Measurements from ENCODE around the gene SELENOI.
A peak's percentile ranks its signal among the peaks of the same experiment; 100 is the strongest.
"Not testable (repeated sequence)": the region's sequence is repeated elsewhere in the genome, so short reads cannot be mapped to it uniquely, and the experiment has no call there.

Gene SELENOI

DNA sequence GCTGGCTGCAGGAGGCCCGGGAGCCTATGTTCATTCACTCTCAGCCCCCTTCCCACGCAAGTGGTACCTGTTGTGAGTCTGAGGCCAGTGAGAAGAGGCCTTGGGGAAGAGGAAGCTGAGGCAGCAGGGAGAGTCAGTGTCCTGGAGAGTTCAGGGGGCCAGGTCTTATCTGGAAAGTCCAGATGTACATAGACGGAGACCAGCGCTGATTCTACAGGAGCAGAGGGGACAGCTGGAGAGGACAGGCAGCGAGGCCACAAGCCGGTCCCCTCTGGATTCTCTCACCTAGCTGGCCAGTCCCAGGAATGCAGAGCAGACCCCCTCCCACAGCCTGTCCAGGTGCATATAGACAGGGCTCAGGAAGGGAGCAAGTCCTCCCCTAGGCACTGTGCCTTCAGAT, 29.1 kb upstream of the SELENOI start:
- H3K4me3 ChIP-seq (ENCODE audit: low read length): no peak overlapping the region
- TF ChIP-seq, protein P1, sequence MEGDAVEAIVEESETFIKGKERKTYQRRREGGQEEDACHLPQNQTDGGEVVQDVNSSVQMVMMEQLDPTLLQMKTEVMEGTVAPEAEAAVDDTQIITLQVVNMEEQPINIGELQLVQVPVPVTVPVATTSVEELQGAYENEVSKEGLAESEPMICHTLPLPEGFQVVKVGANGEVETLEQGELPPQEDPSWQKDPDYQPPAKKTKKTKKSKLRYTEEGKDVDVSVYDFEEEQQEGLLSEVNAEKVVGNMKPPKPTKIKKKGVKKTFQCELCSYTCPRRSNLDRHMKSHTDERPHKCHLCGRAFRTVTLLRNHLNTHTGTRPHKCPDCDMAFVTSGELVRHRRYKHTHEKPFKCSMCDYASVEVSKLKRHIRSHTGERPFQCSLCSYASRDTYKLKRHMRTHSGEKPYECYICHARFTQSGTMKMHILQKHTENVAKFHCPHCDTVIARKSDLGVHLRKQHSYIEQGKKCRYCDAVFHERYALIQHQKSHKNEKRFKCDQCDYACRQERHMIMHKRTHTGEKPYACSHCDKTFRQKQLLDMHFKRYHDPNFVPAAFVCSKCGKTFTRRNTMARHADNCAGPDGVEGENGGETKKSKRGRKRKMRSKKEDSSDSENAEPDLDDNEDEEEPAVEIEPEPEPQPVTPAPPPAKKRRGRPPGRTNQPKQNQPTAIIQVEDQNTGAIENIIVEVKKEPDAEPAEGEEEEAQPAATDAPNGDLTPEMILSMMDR (IDR thresholded peaks at IDR 0.05; ENCODE audit: insufficient read depth, low read depth, low read length, missing control alignments): no peak
- DNase-seq (ENCODE audit: low read depth): no peak

DNA sequence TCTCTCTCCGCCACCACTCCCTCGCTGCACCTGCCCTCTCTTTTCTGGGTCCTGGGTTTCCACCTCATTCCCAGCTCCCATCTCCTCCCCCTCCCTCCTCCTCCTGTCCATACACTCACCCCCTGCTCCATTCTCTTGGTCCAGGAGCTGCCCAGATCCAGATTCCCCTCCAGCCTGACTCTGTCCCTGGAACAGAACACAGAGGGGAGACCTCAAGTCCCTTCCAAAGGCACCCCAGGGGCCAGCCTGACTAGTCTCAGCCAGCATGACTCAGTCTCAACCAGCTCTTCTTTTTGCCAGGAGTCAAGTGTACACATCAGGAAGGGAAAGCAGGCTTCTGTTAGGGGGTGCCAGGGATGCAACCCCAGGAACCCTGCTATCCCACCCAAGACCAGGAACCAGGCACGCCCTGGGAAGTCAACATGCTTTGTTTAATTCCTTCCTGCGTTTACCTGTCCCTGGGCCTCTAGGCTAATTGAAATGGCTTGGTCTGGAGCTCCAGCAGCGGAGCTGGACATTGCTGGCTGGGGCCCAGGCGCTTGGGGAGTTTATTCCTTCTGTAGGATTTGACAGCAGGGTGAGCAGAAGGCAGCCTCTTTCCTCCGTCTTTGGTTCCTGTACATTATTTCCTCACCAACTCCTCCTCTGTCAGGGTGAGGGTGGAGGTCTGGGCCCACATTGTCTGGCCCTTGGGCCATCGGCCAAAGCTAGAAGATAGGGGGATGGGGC, 28.4 kb upstream of the SELENOI start:
- TF ChIP-seq, protein P1 (IDR thresholded peaks at IDR 0.05; ENCODE audit: insufficient read depth, low read depth, low read length, missing control alignments): no peak
- H3K4me3 ChIP-seq (ENCODE audit: low read length): no peak overlapping the region
- DNase-seq (ENCODE audit: low read depth): peak; percentile 43

DNA sequence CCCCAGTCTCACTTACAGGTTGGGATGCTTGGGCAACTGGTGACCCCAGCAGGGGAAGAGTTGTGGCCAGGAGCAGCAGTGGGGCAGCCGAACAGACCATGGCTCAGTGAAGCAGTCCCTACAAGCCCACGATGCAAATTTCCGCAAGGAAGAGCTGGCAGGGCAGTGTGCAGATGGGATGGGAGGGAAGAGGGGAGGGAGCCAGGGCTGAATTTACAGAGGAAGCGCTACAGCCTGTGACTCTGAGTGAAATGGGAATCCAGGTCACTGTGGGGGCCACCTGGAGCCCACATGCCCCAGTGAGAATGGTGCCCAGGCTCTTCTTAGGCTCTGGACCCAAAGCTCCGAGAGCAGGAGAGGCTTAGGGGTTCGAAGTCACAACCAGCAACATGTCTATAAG, 27.0 kb upstream of the SELENOI start:
- TF ChIP-seq, protein P1 (IDR thresholded peaks at IDR 0.05; ENCODE audit: insufficient read depth, low read depth, low read length, missing control alignments): no peak
- no peak for DNase-seq (ENCODE audit: low read depth)

DNA sequence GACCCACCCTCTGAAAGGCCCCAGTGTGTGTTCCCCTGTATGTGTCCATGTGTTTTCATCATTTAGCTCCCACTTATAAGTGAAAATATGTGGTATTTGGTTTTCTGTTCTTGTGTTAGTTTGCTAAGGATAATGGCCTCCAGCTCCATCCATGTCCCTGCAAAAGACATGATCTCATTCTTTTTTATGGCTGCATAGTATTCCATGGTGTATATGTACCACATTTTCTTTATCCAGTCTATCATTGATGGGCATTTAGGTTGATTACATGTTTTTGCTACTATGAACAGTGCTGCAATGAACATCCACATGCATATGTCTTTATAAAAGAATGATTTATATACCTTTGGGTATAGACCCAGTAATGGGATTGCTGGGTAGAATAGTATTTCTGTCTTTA, 21.5 kb upstream of the SELENOI start:
- not testable (repeated sequence) for DNase-seq (ENCODE audit: low read depth); H3K4me3 ChIP-seq (ENCODE audit: low read length)

More for the DNA sequence above, 27.0 kb upstream of the SELENOI start:
- no peak overlapping the region for H3K4me3 ChIP-seq (ENCODE audit: low read length)

DNA sequence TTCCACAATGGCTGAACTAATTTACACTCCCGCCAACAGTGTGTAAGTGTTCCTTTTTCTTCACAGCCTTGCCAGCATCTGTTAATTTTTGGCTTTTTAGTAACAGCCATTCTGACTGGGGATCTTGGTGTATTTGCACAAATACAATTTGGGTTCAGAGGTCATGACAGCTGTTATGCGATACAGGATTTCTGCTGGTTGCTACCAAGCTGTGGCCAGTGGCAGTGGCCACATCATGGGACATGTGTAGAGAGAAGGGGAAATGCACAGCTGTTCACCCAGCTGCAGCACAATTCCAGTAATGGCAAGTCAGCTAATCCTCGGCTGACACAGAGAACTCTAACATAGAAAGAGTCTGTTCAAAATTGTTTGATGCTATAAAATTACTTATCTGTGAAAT, 21.0 kb upstream of the SELENOI start:
- DNase-seq (ENCODE audit: low read depth): no peak
- TF ChIP-seq, protein P1 (IDR thresholded peaks at IDR 0.05; ENCODE audit: insufficient read depth, low read depth, low read length, missing control alignments): no peak
- no peak overlapping the region for H3K4me3 ChIP-seq (ENCODE audit: low read length)

DNA sequence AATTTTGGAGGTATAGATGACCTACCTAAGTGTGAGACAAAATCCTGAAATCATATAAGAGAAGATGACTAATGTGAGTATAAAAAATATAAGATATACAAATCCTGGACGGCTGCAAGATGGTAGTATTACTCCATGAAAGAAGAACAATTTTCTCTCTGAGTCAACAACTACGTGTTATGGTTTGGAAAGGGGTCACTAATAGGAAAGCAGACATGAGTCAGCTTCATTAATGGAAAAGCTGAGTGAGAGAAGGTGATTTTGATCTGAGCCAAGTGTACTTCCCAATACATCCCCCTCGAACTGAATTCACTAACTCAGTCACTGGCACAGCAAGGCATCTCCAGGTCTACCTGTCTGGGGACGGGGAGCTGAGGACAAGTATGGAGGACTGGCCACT, 20.1 kb upstream of the SELENOI start:
- peak; percentile 52 for DNase-seq (ENCODE audit: low read depth)
- TF ChIP-seq, protein P1 (IDR thresholded peaks at IDR 0.05; ENCODE audit: insufficient read depth, low read depth, low read length, missing control alignments): no peak
- no peak overlapping the region for H3K4me3 ChIP-seq (ENCODE audit: low read length)

DNA sequence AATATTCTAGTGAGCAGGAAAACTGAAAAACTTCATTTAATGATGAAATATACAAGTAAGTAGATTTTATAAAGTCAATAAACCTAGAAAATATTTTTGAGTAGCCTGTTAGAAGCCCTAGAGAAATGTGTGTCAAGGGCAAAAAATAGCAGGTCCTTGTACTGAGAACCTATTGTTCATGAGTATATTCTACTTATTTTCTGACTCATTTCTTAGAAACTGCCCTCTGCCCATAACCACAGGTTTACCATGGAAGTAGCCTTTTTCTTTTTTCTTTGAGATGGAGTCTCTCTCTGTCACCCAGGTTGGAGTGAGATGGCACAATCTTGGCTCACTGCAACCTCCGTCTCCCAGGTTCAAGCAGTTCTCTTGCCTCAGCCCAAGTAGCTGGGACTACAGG, 19.4 kb upstream of the SELENOI start:
- TF ChIP-seq, protein P1 (IDR thresholded peaks at IDR 0.05; ENCODE audit: insufficient read depth, low read depth, low read length, missing control alignments): no peak
- DNase-seq (ENCODE audit: low read depth): no peak
- no peak overlapping the region for H3K4me3 ChIP-seq (ENCODE audit: low read length)

Data from epithelial cell of esophagus (primary cell).